Measurements from ENCODE around the gene ZBTB7A.

ZBTB7A gene

GRCh38 chr19:4023600-4024398 is 42.9 kb downstream of the ZBTB7A start:
- Histone ChIP-seq H3K36me3 (ENCODE audit: control insufficient read depth, insufficient read depth, low read length) (peaks cover 33% of the 10 kb centered on the region), H3K4me3 (ENCODE audit: low read depth, low read length) (no peak overlapping the region), H3K27me3 (ENCODE audit: control insufficient read depth, insufficient read depth, low read length) (no peaks in the 10 kb centered on the region), H3K9me3 (ENCODE audit: control insufficient read depth, insufficient read depth, low read length) (no peaks in the 10 kb centered on the region), H3K4me1 (ENCODE audit: control insufficient read depth, insufficient read depth, low read length) (no peaks in the 10 kb centered on the region), H3K9ac (ENCODE audit: low read depth, low read length) (no peak overlapping the region)

DNA sequence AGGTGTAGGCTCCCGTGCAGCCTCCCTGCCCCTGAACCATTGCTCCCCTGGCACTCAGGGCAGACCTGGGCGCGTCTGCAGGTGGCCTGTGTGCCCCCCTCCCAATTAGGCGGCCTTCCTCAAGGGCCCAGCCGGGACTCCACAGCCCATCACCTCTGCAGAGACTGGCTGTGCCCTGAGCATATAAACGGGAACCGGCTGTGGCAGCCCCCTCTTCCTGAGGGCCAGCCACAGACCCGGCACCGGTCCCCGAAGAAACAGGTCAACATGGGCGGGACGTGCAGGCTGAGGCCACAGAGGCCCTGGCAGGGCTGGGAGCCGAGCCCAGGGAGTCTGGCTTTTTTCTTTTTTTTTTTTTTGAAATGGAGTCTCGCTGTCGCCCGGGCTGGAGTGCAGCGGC is 47.1 kb downstream of the ZBTB7A start:
- H3K27me3 ChIP-seq (ENCODE audit: control insufficient read depth, insufficient read depth, low read length): no peaks in the 10 kb centered on the region
- H3K4me1 ChIP-seq (ENCODE audit: control insufficient read depth, insufficient read depth, low read length): no peaks in the 10 kb centered on the region
- H3K9me3 ChIP-seq (ENCODE audit: control insufficient read depth, insufficient read depth, low read length): no peaks in the 10 kb centered on the region
- no peak overlapping the region for H3K9ac ChIP-seq (ENCODE audit: low read depth, low read length)
- no peak overlapping the region for H3K4me3 ChIP-seq (ENCODE audit: low read depth, low read length)
- peaks cover 30% of the 10 kb centered on the region for H3K36me3 ChIP-seq (ENCODE audit: control insufficient read depth, insufficient read depth, low read length)

- Histone ChIP-seq H3K9ac (ENCODE audit: low read depth, low read length) (no peak overlapping the region), H3K4me3 (ENCODE audit: low read depth, low read length) (no peak overlapping the region), H3K36me3 (ENCODE audit: control insufficient read depth, insufficient read depth, low read length) (peaks cover 31% of the 10 kb centered on the region), H3K4me1 (ENCODE audit: control insufficient read depth, insufficient read depth, low read length) (no peaks in the 10 kb centered on the region), H3K27me3 (ENCODE audit: control insufficient read depth, insufficient read depth, low read length) (no peaks in the 10 kb centered on the region), H3K9me3 (ENCODE audit: control insufficient read depth, insufficient read depth, low read length) (no peaks in the 10 kb centered on the region)
Observed at GRCh38 chr19:4018775-4019504, 47.8 kb downstream of the ZBTB7A start.

GRCh38 chr19:4018140-4018613 is 48.5 kb downstream of the ZBTB7A start:
- H3K9ac ChIP-seq (ENCODE audit: low read depth, low read length): no peak overlapping the region
- H3K4me1 ChIP-seq (ENCODE audit: control insufficient read depth, insufficient read depth, low read length): no peaks in the 10 kb centered on the region
- no peaks in the 10 kb centered on the region for H3K27me3 ChIP-seq (ENCODE audit: control insufficient read depth, insufficient read depth, low read length)
- no peak overlapping the region for H3K4me3 ChIP-seq (ENCODE audit: low read depth, low read length)
- H3K36me3 ChIP-seq (ENCODE audit: control insufficient read depth, insufficient read depth, low read length): peaks cover 31% of the 10 kb centered on the region
- no peaks in the 10 kb centered on the region for H3K9me3 ChIP-seq (ENCODE audit: control insufficient read depth, insufficient read depth, low read length)

DNA sequence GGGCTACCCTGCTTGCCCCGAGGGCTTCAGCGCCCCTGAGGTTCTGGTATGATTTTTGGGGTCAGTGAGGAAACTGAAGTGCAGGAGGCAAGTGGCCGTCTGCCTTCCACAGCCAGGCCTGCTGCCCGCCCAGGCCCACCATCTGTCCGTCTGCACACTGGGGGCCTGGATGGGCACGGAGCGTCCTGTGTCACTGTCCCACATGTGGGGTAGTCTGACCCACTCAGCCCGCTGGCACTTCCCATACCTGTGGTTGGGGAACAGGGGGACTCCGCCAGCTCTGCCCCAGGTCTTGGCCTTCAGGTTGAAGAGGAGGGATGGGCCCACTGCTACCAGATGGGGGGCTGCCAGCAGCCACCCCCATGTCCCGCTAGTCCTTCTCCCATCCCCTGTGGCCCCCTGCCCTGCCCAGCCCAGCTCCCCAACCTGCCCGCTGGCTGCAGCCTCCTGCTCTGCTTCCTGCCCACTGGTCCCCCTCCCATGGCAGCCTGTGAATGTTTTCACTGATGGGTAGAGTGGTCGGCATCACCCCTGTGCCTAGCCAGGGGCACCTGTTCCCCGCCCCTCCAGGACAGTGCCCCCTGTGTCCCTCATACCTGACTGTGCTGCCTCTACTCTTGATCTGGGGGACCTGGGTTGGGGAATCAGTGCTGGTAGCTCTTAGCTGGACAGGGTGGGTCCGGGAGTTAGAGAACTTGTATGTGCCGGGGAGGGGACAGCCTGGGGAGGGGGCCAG is 49.6 kb downstream of the ZBTB7A start:
- no peak overlapping the region for H3K9ac ChIP-seq (ENCODE audit: low read depth, low read length)
- H3K9me3 ChIP-seq (ENCODE audit: control insufficient read depth, insufficient read depth, low read length): no peaks in the 10 kb centered on the region

DNA sequence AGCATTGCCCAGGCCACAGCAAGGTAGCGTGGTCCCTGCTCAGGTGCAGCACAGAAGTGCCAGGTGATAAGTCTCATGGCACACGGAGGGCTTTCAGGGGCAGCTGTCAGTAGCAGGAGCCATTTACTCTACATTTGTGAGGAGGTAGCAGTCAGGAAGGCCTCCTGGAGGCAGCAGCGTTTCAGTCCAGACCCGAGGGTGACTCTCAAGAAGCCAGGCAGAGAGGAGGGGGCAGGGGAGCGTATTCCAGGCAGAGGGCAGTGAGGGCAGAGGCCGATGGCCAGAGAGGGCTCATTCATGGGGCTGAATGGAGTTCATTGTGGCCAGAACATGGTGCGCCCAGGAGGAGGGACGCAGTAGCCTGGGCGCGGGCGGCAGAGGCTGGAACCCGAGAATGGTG is 50.2 kb downstream of the ZBTB7A start:
- Histone ChIP-seq H3K27me3 (ENCODE audit: control insufficient read depth, insufficient read depth, low read length) (no peaks in the 10 kb centered on the region), H3K9ac (ENCODE audit: low read depth, low read length) (no peak overlapping the region), H3K36me3 (ENCODE audit: control insufficient read depth, insufficient read depth, low read length) (peaks cover 36% of the 10 kb centered on the region), H3K4me3 (ENCODE audit: low read depth, low read length) (no peak overlapping the region), H3K4me1 (ENCODE audit: control insufficient read depth, insufficient read depth, low read length) (no peaks in the 10 kb centered on the region), H3K9me3 (ENCODE audit: control insufficient read depth, insufficient read depth, low read length) (no peaks in the 10 kb centered on the region)

More for the DNA sequence above, 49.6 kb downstream of the ZBTB7A start:
- H3K36me3 ChIP-seq (ENCODE audit: control insufficient read depth, insufficient read depth, low read length): peaks cover 36% of the 10 kb centered on the region
- H3K4me1 ChIP-seq (ENCODE audit: control insufficient read depth, insufficient read depth, low read length): no peaks in the 10 kb centered on the region
- H3K4me3 ChIP-seq (ENCODE audit: low read depth, low read length): no peak overlapping the region
- no peaks in the 10 kb centered on the region for H3K27me3 ChIP-seq (ENCODE audit: control insufficient read depth, insufficient read depth, low read length)

DNA sequence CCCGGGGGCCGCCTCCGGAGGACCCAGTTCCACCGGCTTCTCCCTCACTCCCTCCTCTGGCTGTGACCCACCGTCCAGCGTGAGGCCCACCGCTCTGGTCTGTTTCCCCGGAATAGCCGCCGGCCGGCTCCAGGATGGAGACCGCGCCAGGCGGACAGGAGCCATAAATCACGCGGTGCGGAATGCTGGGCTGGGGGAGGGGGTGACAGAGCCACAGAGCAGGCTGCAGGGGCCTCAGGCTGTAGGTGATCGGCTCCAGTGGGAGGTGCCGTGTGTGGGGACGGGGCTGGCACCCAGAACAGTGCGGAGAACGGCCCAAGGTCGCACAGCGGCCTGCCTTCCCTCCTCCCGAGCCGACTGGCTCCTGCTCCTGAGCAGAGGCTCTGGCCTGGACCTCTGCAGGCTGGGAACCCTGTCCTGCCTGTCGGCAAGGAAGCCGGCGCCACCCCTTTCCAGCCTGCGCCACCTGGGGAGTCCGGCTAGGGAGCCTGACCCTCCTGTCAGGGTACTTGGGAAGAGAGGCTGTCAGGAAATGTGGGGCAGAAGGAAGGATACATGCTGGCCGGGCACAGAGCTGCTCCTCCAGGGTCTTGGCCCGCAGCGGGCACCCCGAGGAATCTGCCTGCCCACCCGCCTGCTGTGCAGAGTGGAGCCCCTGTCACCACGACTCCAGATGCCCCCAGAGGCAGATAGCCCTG is 50.8 kb downstream of the ZBTB7A start:
- Histone ChIP-seq H3K9ac (ENCODE audit: low read depth, low read length) (no peak overlapping the region), H3K9me3 (ENCODE audit: control insufficient read depth, insufficient read depth, low read length) (no peaks in the 10 kb centered on the region), H3K4me1 (ENCODE audit: control insufficient read depth, insufficient read depth, low read length) (no peaks in the 10 kb centered on the region), H3K36me3 (ENCODE audit: control insufficient read depth, insufficient read depth, low read length) (peaks cover 37% of the 10 kb centered on the region), H3K27me3 (ENCODE audit: control insufficient read depth, insufficient read depth, low read length) (no peaks in the 10 kb centered on the region), H3K4me3 (ENCODE audit: low read depth, low read length) (no peak overlapping the region)

- no peaks in the 10 kb centered on the region for H3K9me3 ChIP-seq (ENCODE audit: control insufficient read depth, insufficient read depth, low read length)
- no peaks in the 10 kb centered on the region for H3K4me1 ChIP-seq (ENCODE audit: control insufficient read depth, insufficient read depth, low read length)
- peaks cover 45% of the 10 kb centered on the region for H3K36me3 ChIP-seq (ENCODE audit: control insufficient read depth, insufficient read depth, low read length)
- H3K4me3 ChIP-seq (ENCODE audit: low read depth, low read length): no peak overlapping the region
- H3K9ac ChIP-seq (ENCODE audit: low read depth, low read length): no peak overlapping the region
- H3K27me3 ChIP-seq (ENCODE audit: control insufficient read depth, insufficient read depth, low read length): no peaks in the 10 kb centered on the region
Observed at GRCh38 chr19:4014541-4015491, 51.9 kb downstream of the ZBTB7A start.

GRCh38 chr19:4013886-4014540 is 52.7 kb downstream of the ZBTB7A start:
- no peaks in the 10 kb centered on the region for H3K27me3 ChIP-seq (ENCODE audit: control insufficient read depth, insufficient read depth, low read length)
- H3K4me1 ChIP-seq (ENCODE audit: control insufficient read depth, insufficient read depth, low read length): peaks cover 2% of the 10 kb centered on the region
- no peak overlapping the region for H3K9ac ChIP-seq (ENCODE audit: low read depth, low read length)
- H3K9me3 ChIP-seq (ENCODE audit: control insufficient read depth, insufficient read depth, low read length): no peaks in the 10 kb centered on the region
- H3K4me3 ChIP-seq (ENCODE audit: low read depth, low read length): no peak overlapping the region
- H3K36me3 ChIP-seq (ENCODE audit: control insufficient read depth, insufficient read depth, low read length): peaks cover 46% of the 10 kb centered on the region

DNA sequence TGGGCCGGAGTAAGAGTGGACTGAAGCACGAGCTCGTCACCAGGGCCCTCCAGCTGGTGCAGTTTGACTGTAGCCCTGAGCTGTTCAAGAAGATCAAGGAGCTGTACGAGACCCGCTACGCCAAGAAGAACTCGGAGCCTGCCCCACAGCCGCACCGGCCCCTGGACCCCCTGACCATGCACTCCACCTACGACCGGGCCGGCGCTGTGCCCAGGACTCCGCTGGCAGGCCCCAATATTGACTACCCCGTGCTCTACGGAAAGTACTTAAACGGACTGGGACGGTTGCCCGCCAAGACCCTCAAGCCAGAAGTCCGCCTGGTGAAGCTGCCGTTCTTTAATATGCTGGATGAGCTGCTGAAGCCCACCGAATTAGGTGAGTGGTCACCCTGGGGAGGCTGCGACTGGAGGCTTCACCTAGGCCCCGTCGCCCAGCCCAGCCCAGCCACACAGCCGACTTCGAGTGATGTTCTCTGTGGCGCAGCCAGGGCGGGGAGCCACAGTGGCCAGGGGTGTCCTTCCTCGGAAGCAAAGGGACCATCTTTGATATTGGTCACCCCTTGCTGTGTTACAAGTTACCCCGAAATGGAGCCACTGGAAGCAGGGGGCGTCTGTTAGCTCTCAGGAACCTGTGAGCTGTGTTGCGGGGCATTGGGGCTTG is 53.6 kb downstream of the ZBTB7A start:
- H3K4me3 ChIP-seq (ENCODE audit: low read depth, low read length): no peak overlapping the region
- peaks cover 44% of the 10 kb centered on the region for H3K36me3 ChIP-seq (ENCODE audit: control insufficient read depth, insufficient read depth, low read length)
- no peak overlapping the region for H3K9ac ChIP-seq (ENCODE audit: low read depth, low read length)
- H3K4me1 ChIP-seq (ENCODE audit: control insufficient read depth, insufficient read depth, low read length): peaks cover 8% of the 10 kb centered on the region
- no peaks in the 10 kb centered on the region for H3K27me3 ChIP-seq (ENCODE audit: control insufficient read depth, insufficient read depth, low read length)
- H3K9me3 ChIP-seq (ENCODE audit: control insufficient read depth, insufficient read depth, low read length): no peaks in the 10 kb centered on the region
